NCI-H2029 (cell line): ENCODE measurements around the gene MMP3.

ENCODE experiments used
- DNase-seq: peaks from one replicate; lab custom pipeline; 2025; lab: John Stamatoyannopoulos, UW

MMP3 gene

DNA sequence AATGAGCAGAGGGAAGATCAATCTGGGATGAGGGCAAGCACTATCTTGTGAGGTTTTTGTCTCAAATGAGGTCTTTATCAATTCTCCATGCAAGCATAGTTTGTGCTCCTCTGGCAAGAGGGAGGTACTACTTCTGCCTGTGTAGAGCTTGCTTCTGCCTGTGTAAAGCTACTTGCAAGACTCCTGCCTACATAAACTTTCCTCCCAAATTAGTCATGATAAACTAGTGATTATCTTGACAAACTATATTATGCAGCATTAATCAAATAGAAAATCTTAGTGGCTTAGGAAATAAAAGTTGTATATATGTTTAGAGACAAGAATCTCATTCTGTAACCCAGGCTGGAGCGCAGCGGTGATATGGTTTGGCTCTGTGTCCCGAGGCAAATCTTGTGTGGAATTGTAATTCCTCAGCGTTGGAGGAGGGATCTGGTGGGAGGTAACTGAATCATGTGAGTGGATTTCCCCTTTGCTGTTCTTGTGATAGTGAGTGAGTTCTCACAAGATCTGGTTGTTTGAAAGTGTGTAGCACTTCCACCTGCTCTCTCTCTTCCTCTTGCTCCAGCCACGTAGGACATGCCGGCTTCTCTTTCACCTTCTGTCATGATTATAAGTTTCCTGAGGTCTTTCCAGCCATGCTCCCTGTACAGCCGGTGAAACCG, 54.9 kb downstream of the MMP3 start:
- DNase-seq: no peak
